ENCODE results near the gene EGLN1. TPM values are rescaled to one million over a fixed set of nuclear protein-coding genes. Genes with fewer than 3 reads are reported as not detected.

The EGLN1 gene
- total and polyA plus RNA-seq, 10 of the 15 experiments (the other 5 are each of a cell fraction or from before 2014, with no cell fraction given) = 2.4 to 46.6 (median 8.7) TPM

DNA sequence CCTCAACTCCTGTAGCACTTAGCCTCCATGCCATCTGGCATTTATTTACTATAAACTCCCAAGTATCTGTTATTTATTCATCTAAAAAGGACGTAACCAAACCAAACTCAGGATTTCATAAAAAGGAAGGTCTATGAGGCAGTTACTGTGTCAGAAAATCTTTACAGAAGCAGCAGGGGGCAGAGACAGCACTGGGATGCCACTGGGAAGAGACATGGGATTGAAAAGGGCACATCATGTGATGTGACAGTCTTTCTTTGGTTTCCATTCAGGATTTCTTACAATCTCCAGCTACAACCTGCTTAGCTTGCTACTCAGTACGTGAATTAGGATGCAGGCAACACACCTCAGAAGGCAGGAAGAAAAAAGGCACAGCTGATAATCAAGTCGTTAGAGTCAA lies 52.8 kb downstream of the EGLN1 start:
- no peak overlapping the region for H3K27ac ChIP-seq (ENCODE audit: control insufficient read depth, insufficient read depth)
- no peaks in the 10 kb centered on the region for H3K4me1 ChIP-seq (ENCODE audit: control insufficient read depth, insufficient read depth, low read length)
- CTCF ChIA-PET = interaction anchor here (1.9 kb wide), 1 partner anchor 11 kb away, joined by 5 read pairs; no protein-coding TSS in a partner anchor
- H4K20me1 ChIP-seq (ENCODE audit: control insufficient read depth, insufficient read depth) = no peaks in the 10 kb centered on the region
- no TSS peak for BruUV-seq (replicated peaks)
- H3K79me2 ChIP-seq (ENCODE audit: control insufficient read depth, insufficient read depth, low read length) = no peaks in the 10 kb centered on the region; the same call in none of the 2 replicates
- in situ Hi-C loops (cut with MboI) (no loop called here), intact Hi-C loops (cut with micrococcal nuclease; ENCODE audit: unreplicated experiment) (no loop called here)
- DNase-seq (ENCODE audit: low read depth, low spot score) (no peak), FAIRE-seq (no peak), ATAC-seq (no peak)
- POLR2A ChIA-PET = no interaction called here
- H3K4me2 ChIP-seq (ENCODE audit: control insufficient read depth, insufficient read depth) = no peak overlapping the region
- H3K27me3 ChIP-seq (replicated peaks in 1 of 2; ENCODE audit: control insufficient read depth in 2 of 2, insufficient read depth in 2 of 2, low read length in 1 of 2) = no peaks in the 10 kb centered on the region
- no peak overlapping the region for H3K9ac ChIP-seq (ENCODE audit: control insufficient read depth, insufficient read depth, low read length)
- peaks cover 2 to 10% of the 10 kb centered on the region in 2 experiments; a peak in 1 of 4 replicates for H3K36me3 ChIP-seq (ENCODE audit: control insufficient read depth in 2 of 2, insufficient read depth in 2 of 2, low read length in 1 of 2)
- WGBS (ENCODE audit: insufficient coverage, insufficient replicate concordance, low lambda C conversion rate, missing lambda C conversion rate) = 78% methylated on average over 3 of the region's 3 CpGs
- TF ChIP-seq E2F8 (IDR thresholded peaks at IDR 0.05; ENCODE audit: low read depth, partially characterized antibody) = no peak
- no peak for TF ChIP-seq EED (IDR thresholded peaks at IDR 0.05; ENCODE audit: low read depth)
- no peak for TF ChIP-seq TAF1 (IDR thresholded peaks at IDR 0.05; ENCODE audit: borderline replicate concordance, low read depth, low read length)
- TF ChIP-seq SMAD1 (IDR thresholded peaks at IDR 0.05; ENCODE audit: low read depth, partially characterized antibody) = no peak
- H2AFZ ChIP-seq (ENCODE audit: control insufficient read depth, low read depth, low read length) = no peak overlapping the region
- H3K4me3 ChIP-seq = no peak overlapping the region
- SMC1A ChIA-PET (ENCODE audit: uncharacterized antibody, unreplicated experiment) = no interaction called here
- RAD21 ChIA-PET (ENCODE audit: unreplicated experiment) = no interaction called here
- no peaks in the 10 kb centered on the region for H3K9me3 ChIP-seq (replicated peaks; ENCODE audit: control insufficient read depth, insufficient read depth, low read length)

- H3K79me2 ChIP-seq (ENCODE audit: control insufficient read depth, insufficient read depth, low read length) = no peaks in the 10 kb centered on the region
- no peak overlapping the region for H3K9ac ChIP-seq (ENCODE audit: control insufficient read depth, insufficient read depth, low read length)
- intact Hi-C loops (cut with micrococcal nuclease; ENCODE audit: unreplicated experiment) (no loop called here), in situ Hi-C loops (cut with MboI) (loop anchor here (5.0 kb wide), 1 partner anchor 223 kb away; no protein-coding TSS in a partner anchor)
- H4K20me1 ChIP-seq (ENCODE audit: control insufficient read depth, insufficient read depth) = no peaks in the 10 kb centered on the region
- H3K27ac ChIP-seq (ENCODE audit: control insufficient read depth, insufficient read depth) = no peak overlapping the region
- H3K4me2 ChIP-seq (ENCODE audit: control insufficient read depth, insufficient read depth) = no peak overlapping the region
- FAIRE-seq (no peak), DNase-seq (ENCODE audit: low read depth, low spot score) (no peak), ATAC-seq (no peak)
- WGBS (ENCODE audit: insufficient coverage, insufficient replicate concordance, low lambda C conversion rate, missing lambda C conversion rate) = 95% methylated on average over 5 of the region's 5 CpGs
- no peaks in the 10 kb centered on the region for H3K9me3 ChIP-seq (replicated peaks; ENCODE audit: control insufficient read depth, insufficient read depth, low read length)
- H3K4me1 ChIP-seq (ENCODE audit: control insufficient read depth, insufficient read depth, low read length) = no peaks in the 10 kb centered on the region
- SMC1A ChIA-PET (ENCODE audit: uncharacterized antibody, unreplicated experiment) = interaction anchor here (0.6 to 1.6 kb wide), 3 partner anchors 19 to 225 kb away, joined by 3 to 5 read pairs (median 5); no protein-coding TSS in a partner anchor
- RAD21 ChIA-PET (ENCODE audit: unreplicated experiment) = no interaction called here
- no peak overlapping the region for H3K4me3 ChIP-seq
- no peak overlapping the region for H2AFZ ChIP-seq (ENCODE audit: control insufficient read depth, low read depth, low read length)
- no peaks in the 10 kb centered on the region for H3K27me3 ChIP-seq (replicated peaks in 1 of 2; ENCODE audit: control insufficient read depth in 2 of 2, insufficient read depth in 2 of 2, low read length in 1 of 2)
- CTCF ChIA-PET = interaction anchor here (0.6 to 1.6 kb wide), 4 partner anchors 11 to 567 kb away, joined by 3 to 4 read pairs (median 3); no protein-coding TSS in a partner anchor
- POLR2A ChIA-PET = no interaction called here
- no TSS peak for BruUV-seq (replicated peaks)
- H3K36me3 ChIP-seq (ENCODE audit: control insufficient read depth in 2 of 2, insufficient read depth in 2 of 2, low read length in 1 of 2) = peaks cover 0 to 4% of the 10 kb centered on the region in 2 experiments; a peak in 1 of 4 replicates
- TF ChIP-seq POU2F2 (IDR thresholded peaks at IDR 0.05; ENCODE audit: borderline replicate concordance, low read depth, low read length) (no peak), NFIC (IDR thresholded peaks at IDR 0.05; ENCODE audit: low read depth, low read length) (no peak), BHLHE40 (IDR thresholded peaks at IDR 0.05; ENCODE audit: borderline replicate concordance in 1 of 2, low read depth in 2 of 2, low read length in 1 of 2) (no peak), IRF5 (IDR thresholded peaks at IDR 0.05; ENCODE audit: borderline replicate concordance) (no peak), MEF2A (IDR thresholded peaks at IDR 0.05; ENCODE audit: insufficient read depth, low read depth, low read length) (no peak), HCFC1 (IDR thresholded peaks at IDR 0.05; ENCODE audit: low read length) (no peak)
- TF ChIP-seq, protein P1, sequence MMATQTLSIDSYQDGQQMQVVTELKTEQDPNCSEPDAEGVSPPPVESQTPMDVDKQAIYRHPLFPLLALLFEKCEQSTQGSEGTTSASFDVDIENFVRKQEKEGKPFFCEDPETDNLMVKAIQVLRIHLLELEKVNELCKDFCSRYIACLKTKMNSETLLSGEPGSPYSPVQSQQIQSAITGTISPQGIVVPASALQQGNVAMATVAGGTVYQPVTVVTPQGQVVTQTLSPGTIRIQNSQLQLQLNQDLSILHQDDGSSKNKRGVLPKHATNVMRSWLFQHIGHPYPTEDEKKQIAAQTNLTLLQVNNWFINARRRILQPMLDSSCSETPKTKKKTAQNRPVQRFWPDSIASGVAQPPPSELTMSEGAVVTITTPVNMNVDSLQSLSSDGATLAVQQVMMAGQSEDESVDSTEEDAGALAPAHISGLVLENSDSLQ (IDR thresholded peaks at IDR 0.05) = no peak
Observed at GRCh38 chr1:231364192-231364591, 57.9 kb downstream of the EGLN1 start.

Data from GM12878 (cell line).